Neutrophil (primary cell): Measurements from ENCODE around the gene TENM4.

ENCODE experiments used
- H3K27ac ChIP-seq: fragments of 200-600 bp; sonication (generic); 2 replicates; pipeline ENCODE4 v1.5.1; 2016; ENCODE audit warnings: mild to moderate bottlenecking, moderate library complexity
- H3K27me3 ChIP-seq: fragments of 200-600 bp; sonication (generic); 2 replicates; pipeline ENCODE4 v1.6.0; 2016; ENCODE audit warnings: mild to moderate bottlenecking
- H3K36me3 ChIP-seq: fragments of 200-600 bp; sonication (generic); 2 replicates; pipeline ENCODE4 v1.5.1; 2017
- H3K4me1 ChIP-seq, 2 experiments: fragments of 200-600 bp in 1 of 2; sonication (generic) in 1 of 2; 1 replicate in 1 of 2; 2 replicates in 1 of 2; pipeline versions ENCODE4 v1.5.1 to v1.6.1; 2013 to 2016; ENCODE audit warnings: low read depth in 1 of 2, low read length in 1 of 2, mild to moderate bottlenecking in 1 of 2, moderate library complexity in 1 of 2; ENCODE audit not compliant: control insufficient read depth in 1 of 2, insufficient read depth in 1 of 2
- H3K4me3 ChIP-seq, 2 experiments: fragments of 200-600 bp in 1 of 2; sonication (generic) in 1 of 2; 1 replicate in 1 of 2; 2 replicates in 1 of 2; pipeline ENCODE4 v1.5.1; 2013 to 2016; ENCODE audit warnings: low read depth in 1 of 2, low read length in 1 of 2, mild to moderate bottlenecking in 1 of 2, moderate library complexity in 1 of 2
- H3K9me3 ChIP-seq: fragments of 200-600 bp; sonication (generic); 2 replicates; pipeline ENCODE4 v1.5.1; 2016
- CTCF ChIP-seq: fragments of 200-600 bp; sonication (generic); IDR thresholded peaks from 2 replicates; pipeline ENCODE4 v1.5.1; 2016; ENCODE audit warnings: antibody characterized with exemption

TENM4 gene

GRCh38 chr11:79047980-79048379 is 392.9 kb downstream of the TENM4 start:
- no peak for TF ChIP-seq CTCF

GRCh38 chr11:79047321-79047720 is 393.5 kb downstream of the TENM4 start:
- no peak overlapping the region for H3K27ac ChIP-seq
- H3K9me3 ChIP-seq = no peaks in the 10 kb centered on the region
- no peaks in the 10 kb centered on the region for H3K36me3 ChIP-seq
- H3K4me3 ChIP-seq = no peak overlapping the region
- peaks cover 47% of the 10 kb centered on the region for H3K27me3 ChIP-seq
- no peak for TF ChIP-seq CTCF
- no peaks in the 10 kb centered on the region for H3K4me1 ChIP-seq

More at GRCh38 chr11:79047980-79048379, 392.9 kb downstream of the TENM4 start:
- Histone ChIP-seq H3K27ac (no peak overlapping the region), H3K27me3 (peaks cover 50% of the 10 kb centered on the region), H3K4me3 (no peak overlapping the region), H3K9me3 (no peaks in the 10 kb centered on the region), H3K4me1 (no peaks in the 10 kb centered on the region), H3K36me3 (no peaks in the 10 kb centered on the region)

- Histone ChIP-seq H3K9me3 (no peaks in the 10 kb centered on the region), H3K27ac (no peak overlapping the region), H3K4me1 (no peaks in the 10 kb centered on the region), H3K4me3 (no peak overlapping the region), H3K36me3 (no peaks in the 10 kb centered on the region), H3K27me3 (peaks cover 42% of the 10 kb centered on the region)
- TF ChIP-seq CTCF = no peak
These were observed 394.5 kb downstream of the TENM4 start for GRCh38 chr11:79046366-79046765.

GRCh38 chr11:79045800-79046304 is 395.0 kb downstream of the TENM4 start:
- no peaks in the 10 kb centered on the region for H3K4me1 ChIP-seq

GRCh38 chr11:79045018-79045799 is 395.6 kb downstream of the TENM4 start:
- no peak for TF ChIP-seq CTCF
- H3K27ac ChIP-seq = no peak overlapping the region
- H3K4me1 ChIP-seq = no peaks in the 10 kb centered on the region
- H3K27me3 ChIP-seq = peaks cover 35% of the 10 kb centered on the region
- H3K36me3 ChIP-seq = no peaks in the 10 kb centered on the region
- H3K4me3 ChIP-seq = no peak overlapping the region
- no peaks in the 10 kb centered on the region for H3K9me3 ChIP-seq

More at GRCh38 chr11:79045800-79046304, 395.0 kb downstream of the TENM4 start:
- Histone ChIP-seq H3K9me3 (no peaks in the 10 kb centered on the region), H3K27me3 (peaks cover 39% of the 10 kb centered on the region), H3K36me3 (no peaks in the 10 kb centered on the region), H3K4me3 (no peak overlapping the region), H3K27ac (no peak overlapping the region)
- no peak for TF ChIP-seq CTCF
